Skeletal muscle satellite cell (primary cell): Measurements from ENCODE around the gene ZNF518A.
"Not testable (repeated sequence)": the region's sequence is repeated elsewhere in the genome, so short reads cannot be mapped to it uniquely, and the experiment has no call there.

ENCODE experiments used
- H3K27me3 ChIP-seq: 2 replicates; pipeline ENCODE4 v1.7.0; 2013; ENCODE audit warnings: low read length; ENCODE audit not compliant: control insufficient read depth, insufficient read depth
- H3K36me3 ChIP-seq: 2 replicates; pipeline ENCODE4 v1.7.0; 2013; ENCODE audit warnings: mild to moderate bottlenecking, control low read depth, low read length; ENCODE audit not compliant: insufficient read depth
- H3K4me1 ChIP-seq: 2 replicates; pipeline ENCODE4 v1.7.0; 2013; ENCODE audit warnings: low read length; ENCODE audit not compliant: control insufficient read depth, insufficient read depth
- H3K4me2 ChIP-seq: 2 replicates; pipeline ENCODE4 v1.7.0; 2013; ENCODE audit warnings: mild to moderate bottlenecking, low read length
- H3K4me3 ChIP-seq: 2 replicates; pipeline ENCODE4 v1.7.0; 2013; ENCODE audit warnings: low read length
- H3K9ac ChIP-seq: 2 replicates; pipeline ENCODE4 v1.7.0; 2013; ENCODE audit warnings: mild to moderate bottlenecking, low read depth, low read length, moderate library complexity
- H3K9me3 ChIP-seq: replicated peaks from 2 replicates; pipeline ENCODE4 v1.7.0; 2013; ENCODE audit warnings: mild to moderate bottlenecking, control low read depth, low read length

ZNF518A gene

GRCh38 chr10:96138102-96138501 is 8.0 kb downstream of the ZNF518A start:
- Histone ChIP-seq H3K9ac (no peak overlapping the region), H3K27me3 (no peaks in the 10 kb centered on the region), H3K36me3 (peaks cover 28% of the 10 kb centered on the region), H3K9me3 (no peaks in the 10 kb centered on the region), H3K4me3 (no peak overlapping the region), H3K4me2 (no peak overlapping the region), H3K4me1 (peaks cover 20% of the 10 kb centered on the region)

GRCh38 chr10:96152437-96152836 is 22.3 kb downstream of the ZNF518A start:
- H3K4me1 ChIP-seq = peaks cover 8% of the 10 kb centered on the region
- no peak overlapping the region for H3K4me2 ChIP-seq
- H3K9ac ChIP-seq = no peak overlapping the region
- no peak overlapping the region for H3K4me3 ChIP-seq
- H3K9me3 ChIP-seq = no peaks in the 10 kb centered on the region
- H3K27me3 ChIP-seq = no peaks in the 10 kb centered on the region
- peaks cover 38% of the 10 kb centered on the region for H3K36me3 ChIP-seq

DNA sequence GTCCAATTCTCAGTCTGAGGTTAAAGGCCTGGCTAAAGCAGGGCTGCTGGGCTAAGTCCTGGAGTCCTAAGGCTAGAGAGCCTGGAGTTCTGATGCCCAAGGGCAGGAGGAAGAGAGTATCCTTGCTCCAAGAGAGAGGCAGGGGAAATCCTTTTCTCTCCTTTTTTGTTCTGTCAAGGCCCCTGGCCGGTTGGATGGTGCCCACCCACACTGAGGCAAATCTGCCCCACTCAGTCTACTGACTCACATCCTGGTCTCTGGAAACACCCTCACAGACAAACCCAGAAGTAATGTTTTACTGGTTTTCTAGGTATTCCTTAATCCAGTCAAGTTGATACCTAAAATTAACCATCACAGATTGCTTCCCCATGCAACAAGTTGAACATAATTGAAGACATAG is 23.0 kb downstream of the ZNF518A start:
- Histone ChIP-seq H3K4me3 (no peak overlapping the region), H3K9me3 (no peaks in the 10 kb centered on the region), H3K4me2 (no peak overlapping the region), H3K36me3 (peaks cover 44% of the 10 kb centered on the region), H3K9ac (no peak overlapping the region), H3K27me3 (no peaks in the 10 kb centered on the region), H3K4me1 (peaks cover 8% of the 10 kb centered on the region)

DNA sequence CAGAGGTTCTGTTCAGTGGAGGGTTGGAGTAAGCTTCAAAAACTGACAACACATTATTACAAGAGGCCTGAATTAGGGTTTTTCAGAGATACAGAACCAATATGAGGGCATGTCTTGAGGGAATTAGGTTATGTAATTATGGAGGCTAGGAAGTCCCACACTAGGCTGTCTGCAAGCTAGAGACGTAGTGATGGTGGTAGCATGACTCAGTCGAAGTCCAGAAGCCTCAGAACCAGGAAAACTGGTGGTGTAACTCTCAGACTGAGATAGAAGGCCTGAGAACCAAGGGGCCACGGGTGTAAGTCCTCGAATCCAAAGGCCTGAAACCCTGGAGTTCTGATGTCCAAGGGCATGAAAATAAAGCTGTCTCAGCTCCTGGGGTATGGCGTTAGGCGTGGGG is 35.6 kb downstream of the ZNF518A start:
- Histone ChIP-seq H3K27me3 (no peaks in the 10 kb centered on the region), H3K9me3 (no peaks in the 10 kb centered on the region), H3K4me3 (no peak overlapping the region), H3K36me3 (no peaks in the 10 kb centered on the region), H3K4me1 (no peaks in the 10 kb centered on the region), H3K9ac (no peak overlapping the region), H3K4me2 (no peak overlapping the region)

DNA sequence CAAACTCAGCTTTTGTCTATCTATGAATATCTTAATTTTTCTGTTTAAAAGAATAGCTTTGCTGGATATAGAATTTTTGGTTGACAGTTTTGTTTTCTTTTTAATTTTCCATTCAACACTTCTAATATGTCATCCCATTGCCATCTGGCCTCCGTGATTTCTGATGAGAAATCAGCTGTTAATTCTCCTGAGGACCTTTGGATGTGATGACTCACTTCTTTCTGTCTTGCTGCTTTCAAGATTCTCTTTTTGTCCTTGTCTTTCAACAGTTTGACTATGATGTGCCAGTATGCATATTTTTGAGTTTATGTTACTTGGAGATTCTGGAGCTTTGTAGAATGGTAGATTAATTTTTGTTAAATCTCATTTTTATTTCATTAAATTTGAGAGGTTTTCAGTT is 38.4 kb downstream of the ZNF518A start:
- H3K4me3 ChIP-seq = no peak overlapping the region
- no peak overlapping the region for H3K4me2 ChIP-seq
- H3K27me3 ChIP-seq = no peaks in the 10 kb centered on the region

GRCh38 chr10:96170230-96170629 is 40.1 kb downstream of the ZNF518A start:
- Histone ChIP-seq H3K27me3 (no peaks in the 10 kb centered on the region), H3K9me3 (no peaks in the 10 kb centered on the region), H3K4me1 (no peaks in the 10 kb centered on the region)

More for the DNA sequence above, 38.4 kb downstream of the ZNF518A start:
- H3K36me3 ChIP-seq = no peaks in the 10 kb centered on the region
- H3K9ac ChIP-seq = no peak overlapping the region
- no peaks in the 10 kb centered on the region for H3K9me3 ChIP-seq
- H3K4me1 ChIP-seq = no peaks in the 10 kb centered on the region

DNA sequence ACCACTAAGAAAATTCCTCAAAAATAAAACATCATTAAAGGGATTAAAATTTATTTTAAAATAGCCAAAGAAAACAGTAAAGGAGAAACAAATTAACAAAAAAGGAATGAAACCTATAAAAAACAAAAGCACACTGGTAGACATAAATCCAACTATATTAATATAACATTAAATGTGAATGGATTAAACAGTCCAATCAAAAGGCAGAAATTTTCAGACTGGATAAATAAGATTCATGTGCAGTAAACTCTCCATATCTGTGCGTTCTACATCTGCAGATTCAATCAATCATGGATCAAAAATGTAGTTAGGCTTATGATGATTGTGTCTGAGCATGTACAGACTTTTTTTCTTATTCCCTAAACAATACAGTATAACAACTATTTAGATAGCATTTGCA is 42.6 kb downstream of the ZNF518A start:
- Histone ChIP-seq H3K4me3 (no peak overlapping the region), H3K4me1 (no peaks in the 10 kb centered on the region), H3K9me3 (no peaks in the 10 kb centered on the region), H3K4me2 (no peak overlapping the region), H3K36me3 (no peaks in the 10 kb centered on the region), H3K9ac (no peak overlapping the region), H3K27me3 (no peaks in the 10 kb centered on the region)

More at GRCh38 chr10:96170230-96170629, 40.1 kb downstream of the ZNF518A start:
- Histone ChIP-seq H3K36me3 (no peaks in the 10 kb centered on the region), H3K4me3 (no peak overlapping the region), H3K9ac (no peak overlapping the region), H3K4me2 (no peak overlapping the region)

DNA sequence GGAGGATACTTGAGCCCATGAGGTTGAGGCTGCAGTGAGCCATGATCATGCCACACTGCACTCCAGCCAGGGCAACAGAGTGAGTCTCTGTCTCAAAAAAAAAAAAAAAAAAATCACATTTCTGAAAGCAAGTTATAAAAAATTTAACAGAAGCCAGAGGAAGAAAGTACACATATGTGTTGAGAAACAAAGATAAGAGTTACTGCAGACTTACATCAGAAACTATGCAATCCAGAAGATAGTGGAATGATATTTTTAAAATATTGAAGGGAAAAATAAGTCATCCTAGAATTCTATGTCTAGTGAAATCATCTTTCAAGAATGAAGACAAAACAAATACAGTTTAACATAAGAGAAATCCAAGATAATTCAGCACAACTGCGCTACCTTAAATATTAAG is 46.9 kb downstream of the ZNF518A start:
- Histone ChIP-seq H3K4me2 (no peak overlapping the region), H3K9ac (no peak overlapping the region), H3K4me3 (no peak overlapping the region), H3K27me3 (no peaks in the 10 kb centered on the region), H3K36me3 (no peaks in the 10 kb centered on the region), H3K9me3 (no peaks in the 10 kb centered on the region), H3K4me1 (no peaks in the 10 kb centered on the region)

GRCh38 chr10:96188421-96188820 is 58.3 kb downstream of the ZNF518A start:
- no peak overlapping the region for H3K4me3 ChIP-seq
- H3K36me3 ChIP-seq = no peaks in the 10 kb centered on the region
- peak overlapping the region; percentile 25 for H3K4me2 ChIP-seq
- H3K9me3 ChIP-seq = no peaks in the 10 kb centered on the region
- peaks cover 9% of the 10 kb centered on the region for H3K4me1 ChIP-seq
- H3K9ac ChIP-seq = no peak overlapping the region
- no peaks in the 10 kb centered on the region for H3K27me3 ChIP-seq

DNA sequence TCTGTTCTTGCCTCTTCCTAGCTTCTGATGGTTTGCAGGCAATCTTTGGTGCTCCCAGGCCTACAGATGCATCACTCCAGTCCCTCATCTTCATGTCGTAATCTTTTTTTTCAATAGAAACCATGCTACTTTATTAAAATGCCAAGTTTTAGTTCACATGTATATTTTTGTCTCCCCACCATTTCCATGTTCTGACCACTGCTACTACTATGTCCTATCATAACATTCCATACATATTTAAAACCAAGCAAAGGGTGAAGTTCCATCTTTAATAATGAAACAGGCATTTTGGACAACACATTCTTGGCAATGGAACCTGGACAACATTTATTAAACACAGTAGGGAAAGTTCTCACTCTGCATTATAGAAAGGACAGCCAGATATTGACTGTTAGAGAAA is 58.8 kb downstream of the ZNF518A start:
- no peaks in the 10 kb centered on the region for H3K27me3 ChIP-seq
- no peaks in the 10 kb centered on the region for H3K36me3 ChIP-seq
- peak overlapping the region; percentile 25 for H3K4me2 ChIP-seq
- no peak overlapping the region for H3K9ac ChIP-seq
- no peak overlapping the region for H3K4me3 ChIP-seq
- no peaks in the 10 kb centered on the region for H3K9me3 ChIP-seq
- H3K4me1 ChIP-seq = peaks cover 9% of the 10 kb centered on the region

GRCh38 chr10:96189505-96189904 is 59.4 kb downstream of the ZNF518A start:
- not testable (repeated sequence) for H3K4me1 ChIP-seq, H3K4me2 ChIP-seq, H3K4me3 ChIP-seq, H3K27me3 ChIP-seq, H3K36me3 ChIP-seq, H3K9me3 ChIP-seq, H3K9ac ChIP-seq

DNA sequence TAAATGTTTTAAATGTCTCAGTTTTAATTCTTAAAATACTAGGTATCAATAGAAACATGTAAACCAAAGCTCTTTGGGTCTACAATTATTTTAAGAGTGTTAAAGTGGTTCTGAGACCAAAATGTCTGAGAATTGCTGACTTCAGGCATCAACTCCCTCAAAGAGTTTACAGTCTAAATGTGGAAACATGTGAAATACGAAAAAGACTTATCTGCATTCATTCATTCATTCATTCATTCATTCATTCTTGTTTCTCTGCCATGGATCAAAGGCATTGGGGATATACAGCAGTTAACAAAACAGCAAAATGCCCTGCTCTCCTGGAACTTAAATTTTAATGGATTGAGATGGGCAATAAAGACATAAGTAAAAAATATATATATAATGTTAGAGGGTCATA is 71.4 kb downstream of the ZNF518A start:
- Histone ChIP-seq H3K4me2 (no peak overlapping the region), H3K27me3 (peaks cover 5% of the 10 kb centered on the region), H3K9me3 (no peaks in the 10 kb centered on the region), H3K4me3 (no peak overlapping the region), H3K9ac (no peak overlapping the region), H3K4me1 (no peaks in the 10 kb centered on the region), H3K36me3 (no peaks in the 10 kb centered on the region)
